IMR-90 (cell line): ENCODE results near the gene TCF25. TPM values are rescaled to one million over a fixed set of nuclear protein-coding genes. Genes with fewer than 3 reads are reported as not detected.

Experiments
- ATAC-seq: fragments of 200-7000 bp; cut with Tn5 transposase; 2 replicates; pipeline ENCODE4 v1.9.1; 2020; ENCODE audit warnings: low read depth, mild to moderate bottlenecking, moderate library complexity
- BruUV-seq: library from RNA; stranded (reverse); fragments of 400-500 nt; replicated peaks from 2 replicates; lab custom pipeline; 2021; lab: Mats Ljungman, UMichigan
- CTCF ChIA-PET: fragments of 300-600 bp; formaldehyde crosslinking; extraction: SDS; loops from one replicate; lab custom pipeline; 2021; ENCODE audit warnings: antibody characterized with exemption; lab: Yijun Ruan, JAX
- POLR2A ChIA-PET: fragments of 300-600 bp; sonication (Branson Sonifier 250); formaldehyde crosslinking; loops from one replicate; lab custom pipeline; 2022; ENCODE audit warnings: antibody characterized with exemption; ENCODE audit not compliant: unreplicated experiment; lab: Charles Lee
- DNase-seq: peaks from one replicate; pipeline ENCODE4 v3.0.0; 2013
- H2AFZ ChIP-seq: replicated peaks from 2 replicates; pipeline ENCODE3; 2013; ENCODE audit warnings: low read length, mild to moderate bottlenecking; ENCODE audit not compliant: poor library complexity
- H2AK5ac ChIP-seq: 2 replicates; pipeline ENCODE4 v1.6.1; 2013; ENCODE audit warnings: low read depth, low read length, inconsistent platforms
- H2AK9ac ChIP-seq: replicated peaks from 2 replicates; pipeline ENCODE3; 2013; ENCODE audit warnings: mild to moderate bottlenecking, low read depth, low read length, moderate library complexity; ENCODE audit not compliant: poor library complexity
- H2BK120ac ChIP-seq: 2 replicates; pipeline ENCODE4 v1.6.1; 2013; ENCODE audit warnings: low read depth, low read length, inconsistent platforms
- H2BK15ac ChIP-seq: 3 replicates; pipeline ENCODE4 v1.6.1; 2013; ENCODE audit warnings: low read depth, low read length, inconsistent platforms
- H2BK20ac ChIP-seq: 2 replicates; pipeline ENCODE4 v1.6.1; 2013; ENCODE audit warnings: low read depth, mild to moderate bottlenecking, inconsistent platforms, low read length, moderate library complexity
- H2BK5ac ChIP-seq: 2 replicates; pipeline ENCODE4 v1.6.1; 2013; ENCODE audit warnings: mild to moderate bottlenecking, low read depth, low read length, inconsistent platforms; ENCODE audit not compliant: poor library complexity, severe bottlenecking
- H3K14ac ChIP-seq: replicated peaks from 2 replicates; pipeline ENCODE4 v1.6.1; 2013; ENCODE audit warnings: low read depth, low read length, inconsistent platforms
- H3K18ac ChIP-seq: 2 replicates; pipeline ENCODE4 v1.6.1; 2013; ENCODE audit warnings: low read depth, low read length, control low read depth
- H3K23ac ChIP-seq: 2 replicates; pipeline ENCODE4 v1.6.1; 2013; ENCODE audit warnings: low read depth, low read length, inconsistent platforms
- H3K27ac ChIP-seq: 2 replicates; pipeline ENCODE4 v1.5.1; 2013; ENCODE audit warnings: mild to moderate bottlenecking, control low read depth, low read length; ENCODE audit not compliant: insufficient read depth
- H3K27me3 ChIP-seq: 2 replicates; pipeline ENCODE4 v1.6.1; 2013; ENCODE audit warnings: low read length; ENCODE audit not compliant: control insufficient read depth, insufficient read depth
- H3K36me3 ChIP-seq: 2 replicates; pipeline ENCODE4 v1.6.1; 2013; ENCODE audit warnings: low read length, mixed read lengths; ENCODE audit not compliant: control insufficient read depth, insufficient read depth
- H3K4ac ChIP-seq: 2 replicates; pipeline ENCODE4 v1.6.1; 2013; ENCODE audit warnings: low read depth, low read length, inconsistent platforms
- H3K4me1 ChIP-seq: 2 replicates; pipeline ENCODE4 v1.6.1; 2013; ENCODE audit warnings: low read length, mixed read lengths; ENCODE audit not compliant: control insufficient read depth, insufficient read depth
- H3K4me2 ChIP-seq: 2 replicates; pipeline ENCODE4 v1.6.1; 2013; ENCODE audit warnings: low read depth, mild to moderate bottlenecking, control low read depth, low read length, moderate library complexity
- H3K4me3 ChIP-seq: 2 replicates; pipeline ENCODE4 v1.5.1; 2013; ENCODE audit warnings: low read depth, mild to moderate bottlenecking, control low read depth, low read length, moderate library complexity; ENCODE audit not compliant: insufficient read depth
- H3K56ac ChIP-seq: 2 replicates; pipeline ENCODE4 v1.6.1; 2013; ENCODE audit warnings: low read length, inconsistent platforms; ENCODE audit not compliant: insufficient read depth; ENCODE audit errors: extremely low read depth
- H3K79me1 ChIP-seq, 2 experiments: 2 replicates each; pipeline ENCODE4 v1.6.1; 2013; ENCODE audit warnings: low read length in 2 of 2, inconsistent platforms in 1 of 2, low read depth in 1 of 2
- H3K9ac ChIP-seq: 2 replicates; pipeline ENCODE4 v1.6.1; 2013; ENCODE audit warnings: low read depth, low read length, control low read depth
- H3K9me1 ChIP-seq: 2 replicates; pipeline ENCODE4 v1.6.1; 2013; ENCODE audit warnings: low read length, inconsistent platforms; ENCODE audit not compliant: insufficient read depth
- H3K9me3 ChIP-seq: 2 replicates; pipeline ENCODE4 v1.6.1; 2013; ENCODE audit warnings: low read length; ENCODE audit not compliant: control insufficient read depth, insufficient read depth
- H4K20me1 ChIP-seq: 2 replicates; pipeline ENCODE4 v1.6.1; 2013; ENCODE audit warnings: low read length, inconsistent platforms; ENCODE audit not compliant: insufficient read depth
- H4K5ac ChIP-seq: 2 replicates; pipeline ENCODE4 v1.6.1; 2013; ENCODE audit warnings: mild to moderate bottlenecking, low read depth, low read length, control low read depth
- H4K8ac ChIP-seq, 2 experiments: 2 replicates each; pipeline ENCODE4 v1.6.1; 2013; ENCODE audit warnings: low read depth in 2 of 2, low read length in 2 of 2, control low read depth in 1 of 2, inconsistent platforms in 1 of 2
- H4K91ac ChIP-seq: 2 replicates; pipeline ENCODE4 v1.6.1; 2013; ENCODE audit warnings: low read depth, low read length, inconsistent platforms; ENCODE audit not compliant: insufficient read depth
- BHLHE40 ChIP-seq: fragments of 150-350 bp; IDR thresholded peaks from 2 replicates; pipeline ENCODE4 v1.6.1; 2016; ENCODE audit warnings: mild to moderate bottlenecking, low read depth, low read length
- CEBPB ChIP-seq: IDR thresholded peaks from 2 replicates; pipeline ENCODE4 v1.6.1; 2012; ENCODE audit warnings: low read depth, low read length, improper control_type of control experiment
- CHD1 ChIP-seq: IDR thresholded peaks from 2 replicates; pipeline ENCODE4 v1.6.1; 2012; ENCODE audit warnings: low read depth, low read length, improper control_type of control experiment
- CTCF ChIP-seq: conservative IDR thresholded peaks from 2 replicates; pipeline ENCODE4 v1.5.1; 2012; ENCODE audit warnings: mild to moderate bottlenecking, low read depth, low read length, improper control_type of control experiment
- FOS ChIP-seq: fragments of 150-350 bp; IDR thresholded peaks from 2 replicates; pipeline ENCODE4 v1.6.1; 2016; ENCODE audit warnings: low read depth, low read length
- MAFK ChIP-seq: IDR thresholded peaks from 2 replicates; pipeline ENCODE4 v1.6.1; 2012; ENCODE audit warnings: low read depth, low read length, improper control_type of control experiment
- MAZ ChIP-seq: IDR thresholded peaks from 2 replicates; pipeline ENCODE4 v1.6.1; 2012; ENCODE audit warnings: low read depth, mild to moderate bottlenecking, low read length, improper control_type of control experiment, moderate library complexity, borderline replicate concordance
- MXI1 ChIP-seq: IDR thresholded peaks from 2 replicates; pipeline ENCODE4 v1.6.1; 2012; ENCODE audit warnings: low read depth, mild to moderate bottlenecking, low read length, moderate library complexity, borderline replicate concordance
- NFE2L2 ChIP-seq: fragments of 150-350 bp; IDR thresholded peaks from 2 replicates; pipeline ENCODE4 v1.6.1; 2016; ENCODE audit warnings: low read depth, mild to moderate bottlenecking, low read length
- RAD21 ChIP-seq: IDR thresholded peaks from 2 replicates; pipeline ENCODE4 v1.6.1; 2012; ENCODE audit warnings: low read length, improper control_type of control experiment
- RFX5 ChIP-seq: IDR thresholded peaks from 2 replicates; pipeline ENCODE4 v1.8.0; 2012; ENCODE audit warnings: low read depth, mild to moderate bottlenecking, low read length, moderate library complexity
- SMC3 ChIP-seq: fragments of 150-350 bp; IDR thresholded peaks from 2 replicates; pipeline ENCODE4 v1.6.1; 2016; ENCODE audit warnings: low read depth, mild to moderate bottlenecking, antibody characterized with exemption, low read length, moderate library complexity
- USF2 ChIP-seq: fragments of 150-350 bp; IDR thresholded peaks from 2 replicates; pipeline ENCODE4 v1.6.1; 2017; ENCODE audit warnings: mild to moderate bottlenecking, antibody characterized with exemption, low read length, low read depth
- WGBS, 2 experiments: methylation state at CpG; one replicate each; pipeline versions ENCODE4 v1.1.5 to v1.1.7; 2013; ENCODE audit warnings: missing lambda C conversion rate in 2 of 2; ENCODE audit not compliant: insufficient read length in 1 of 2; ENCODE audit errors: extremely low coverage in 2 of 2; 5-methylcytosine and 5-hydroxymethylcytosine counted together
- dilution Hi-C: fragments of 300-500 bp; cut with HindIII; formaldehyde crosslinking; loops from one replicate; pipeline ENCODE4 v1.14.3; 2018; ENCODE audit warnings: low sequenced_read_pairs; ENCODE audit not compliant: unreplicated experiment
- in situ Hi-C: fragments of 300-500 bp; cut with MboI; formaldehyde crosslinking; loops from 3 replicates; pipeline ENCODE4 v1.14.3; 2019; ENCODE audit warnings: low sequenced_read_pairs, inconsistent platforms, mixed read lengths
- intact Hi-C: fragments of 100-400 bp; cut with micrococcal nuclease; formaldehyde crosslinking; loops from 2 replicates; pipeline ENCODE4 v1.10.0; 2022
- polyA plus RNA-seq, 3 experiments: library from polyadenylated mRNA; depleted of rRNA; stranded (reverse); fragments of >200 nt; gene quantifications; 2 replicates each; pipeline ENCODE4 v1.2.3, GENCODE V29; 2012; ENCODE audit warnings: low replicate concordance in 1 of 3
- total RNA-seq: library from RNA; depleted of rRNA; stranded (reverse); fragments of >200 nt; gene quantifications from 2 replicates; pipeline ENCODE4 v1.2.3, GENCODE V29; 2012

TCF25 gene
- total and polyA plus RNA-seq, 2 of the 4 experiments (the other 2 are of a cell fraction): 127 to 184 TPM

- intact Hi-C loops: no loop called here
- H4K8ac ChIP-seq: no peak overlapping the region
- WGBS, 2 experiments: 97% methylated on average over 7 of the region's 14 CpGs; no CpG with 5 or more reads in 1 of the 2 experiments
Observed at GRCh38 chr16:89887243-89887642, 13.9 kb downstream of the TCF25 start.

More at GRCh38 chr16:89887243-89887642, 13.9 kb downstream of the TCF25 start:
- H2AFZ ChIP-seq: no peak overlapping the region
- H3K4me3 ChIP-seq: no peak overlapping the region
- dilution Hi-C loops (no loop called here), in situ Hi-C loops (no loop called here)
- peaks cover 2% of the 10 kb centered on the region; the same call in 1 of the 2 replicates for H3K4me1 ChIP-seq
- no peak overlapping the region for H3K4me2 ChIP-seq
- no peak overlapping the region for H4K91ac ChIP-seq
- DNase-seq (no peak), ATAC-seq (no peak)
- ChIA-PET CTCF (no interaction called here), POLR2A (no interaction called here)
- H2AK9ac ChIP-seq: no peak overlapping the region
- no peak overlapping the region for H4K5ac ChIP-seq
- no peak overlapping the region for H3K4ac ChIP-seq
- no peak overlapping the region for H2AK5ac ChIP-seq
- BruUV-seq: no TSS peak
- no peak overlapping the region for H3K9ac ChIP-seq
- TF ChIP-seq MAZ (no peak), MAFK (no peak), RAD21 (no peak), CTCF (no peak), RFX5 (no peak), CHD1 (no peak), BHLHE40 (no peak), SMC3 (no peak), USF2 (no peak), NFE2L2 (no peak), FOS (no peak), MXI1 (no peak), CEBPB (no peak)
- H2BK20ac ChIP-seq: no peak overlapping the region
- H2BK5ac ChIP-seq: no peak overlapping the region
- no peak overlapping the region for H3K27ac ChIP-seq
- H2BK120ac ChIP-seq: no peak overlapping the region
- H3K23ac ChIP-seq: no peak overlapping the region
- no peak overlapping the region for H3K56ac ChIP-seq
- H3K27me3 ChIP-seq: no peaks in the 10 kb centered on the region
- 0 out of 2 replicates have a peak, but pooled peaks cover 6% of the 10 kb centered on the region for H3K9me1 ChIP-seq
- no peak overlapping the region for H3K14ac ChIP-seq
- H3K18ac ChIP-seq: no peak overlapping the region
- H3K79me1 ChIP-seq: peaks cover 36 to 52% of the 10 kb centered on the region in 2 experiments
- no peaks in the 10 kb centered on the region for H3K9me3 ChIP-seq
- H4K20me1 ChIP-seq: peaks cover 57% of the 10 kb centered on the region
- H2BK15ac ChIP-seq: no peak overlapping the region
- peaks cover 64% of the 10 kb centered on the region for H3K36me3 ChIP-seq
